H1 (cell line): ENCODE results near the gene CELF2. TPM values are rescaled to one million over a fixed set of nuclear protein-coding genes. Genes with fewer than 3 reads are reported as not detected.

Source experiments
- CTCF ChIA-PET: fragments of 300-600 bp; sonication (Branson Sonifier 250); formaldehyde crosslinking; loops from one replicate; lab custom pipeline; 2021; ENCODE audit not compliant: partially characterized antibody; lab: Charles Lee
- POLR2A ChIA-PET: fragments of 300-600 bp; sonication (Branson Sonifier 250); formaldehyde crosslinking; loops from one replicate; lab custom pipeline; 2021; ENCODE audit warnings: inconsistent platforms; ENCODE audit not compliant: partially characterized antibody; lab: Charles Lee
- DNase-seq, 2 experiments: peaks; one replicate each; pipeline versions ENCODE4 v3.0.0 to v3.0.0-alpha.2; 2010 to 2022; ENCODE audit warnings: low spot score in 2 of 2, low read depth in 1 of 2, mixed read lengths in 1 of 2
- FAIRE-seq: peaks from 2 replicates; lab custom pipeline; 2011; peaks lifted over from hg19 to GRCh38; lab: Jason Lieb, UNC
- H2AFZ ChIP-seq: 2 replicates; pipeline ENCODE4 v1.8.1; 2012; ENCODE audit warnings: low read length, inconsistent platforms
- H2AK5ac ChIP-seq: 2 replicates; pipeline ENCODE4 v1.6.1; 2013; ENCODE audit warnings: low read depth, low read length
- H2BK120ac ChIP-seq: replicated peaks from 2 replicates; pipeline ENCODE3; 2013; ENCODE audit warnings: low read depth, low read length, inconsistent platforms
- H2BK12ac ChIP-seq: 2 replicates; pipeline ENCODE4 v1.6.1; 2013; ENCODE audit warnings: low read depth, low read length
- H2BK15ac ChIP-seq: 2 replicates; pipeline ENCODE4 v1.6.1; 2013; ENCODE audit warnings: low read length
- H2BK20ac ChIP-seq: 2 replicates; pipeline ENCODE4 v1.6.1; 2013; ENCODE audit warnings: low read length
- H2BK5ac ChIP-seq: 2 replicates; pipeline ENCODE4 v1.6.1; 2013; ENCODE audit warnings: low read depth, low read length
- H3K14ac ChIP-seq: 2 replicates; pipeline ENCODE4 v1.6.1; 2013; ENCODE audit warnings: inconsistent platforms; ENCODE audit not compliant: insufficient read length
- H3K18ac ChIP-seq: 2 replicates; pipeline ENCODE4 v1.6.1; 2013; ENCODE audit warnings: low read length; ENCODE audit errors: extremely low read depth
- H3K23ac ChIP-seq: 2 replicates; pipeline ENCODE4 v1.6.1; 2013; ENCODE audit warnings: inconsistent platforms; ENCODE audit not compliant: insufficient read length
- H3K23me2 ChIP-seq: 2 replicates; pipeline ENCODE4 v1.6.1; 2013; ENCODE audit warnings: low read depth, low read length
- H3K27ac ChIP-seq: 2 replicates; pipeline ENCODE4 v1.6.1; 2011; ENCODE audit warnings: low read depth, low read length, inconsistent platforms
- H3K27me3 ChIP-seq, 4 experiments: replicated peaks in 1 of 4; 1 replicate in 1 of 4; 2 replicates in 3 of 4; pipeline versions ENCODE4 v1.6.1 to v1.8.1; 2011 to 2013; ENCODE audit warnings: low read length in 3 of 4, mild to moderate bottlenecking in 3 of 4, inconsistent platforms in 2 of 4, mixed read lengths in 2 of 4, moderate library complexity in 1 of 4; ENCODE audit not compliant: control insufficient read depth in 3 of 4, insufficient read depth in 3 of 4; ENCODE audit errors: extremely low read depth in 1 of 4
- H3K36me3 ChIP-seq, 4 experiments: 2 replicates each; pipeline versions ENCODE4 v1.6.1 to v1.8.1; 2011 to 2013; ENCODE audit warnings: mild to moderate bottlenecking in 4 of 4, low read length in 3 of 4, moderate library complexity in 2 of 4, control low read depth in 1 of 4, inconsistent platforms in 1 of 4; ENCODE audit not compliant: insufficient read depth in 4 of 4, control insufficient read depth in 2 of 4
- H3K4ac ChIP-seq: replicated peaks from 2 replicates; pipeline ENCODE3; 2013; ENCODE audit warnings: low read length, low read depth, mixed read lengths, inconsistent platforms; ENCODE audit not compliant: insufficient read length
- H3K4me1 ChIP-seq, 4 experiments: replicated peaks in 1 of 4; 1 replicate in 1 of 4; 2 replicates in 3 of 4; pipeline versions ENCODE4 v1.6.1 to v1.8.1; 2011 to 2013; ENCODE audit warnings: low read length in 3 of 4, inconsistent platforms in 2 of 4, mixed read lengths in 1 of 4; ENCODE audit not compliant: insufficient read depth in 4 of 4, control insufficient read depth in 3 of 4
- H3K4me2 ChIP-seq, 2 experiments: 2 replicates each; pipeline versions ENCODE4 v1.6.1 to v1.8.1; 2011 to 2013; ENCODE audit warnings: low read depth in 2 of 2, low read length in 2 of 2, control low read depth in 1 of 2, inconsistent platforms in 1 of 2, mild to moderate bottlenecking in 1 of 2; ENCODE audit not compliant: insufficient read depth in 1 of 2
- H3K4me3 ChIP-seq, 4 experiments: fragments of 200-600, 300-600 bp in 1 of 4; sonication (generic), shearing (Covaris generic), sonication (Bioruptor Twin) in 1 of 4; 2 replicates each; pipeline versions ENCODE4 v1.5.1 to v1.8.1; 2011 to 2016; ENCODE audit warnings: low read length in 4 of 4, low read depth in 3 of 4, control low read depth in 2 of 4, inconsistent platforms in 2 of 4, mild to moderate bottlenecking in 2 of 4, mixed read lengths in 1 of 4, moderate library complexity in 1 of 4; ENCODE audit not compliant: insufficient read depth in 2 of 4; ENCODE audit errors: extremely low read depth in 1 of 4
- H3K56ac ChIP-seq: replicated peaks from 2 replicates; pipeline ENCODE3; 2013; ENCODE audit warnings: low read depth, mild to moderate bottlenecking, mixed read lengths, low read length, inconsistent platforms; ENCODE audit not compliant: insufficient read length
- H3K79me1 ChIP-seq: 2 replicates; pipeline ENCODE4 v1.6.1; 2013; ENCODE audit warnings: low read depth, low read length, control low read depth
- H3K79me2 ChIP-seq, 2 experiments: 2 replicates each; pipeline versions ENCODE4 v1.6.1 to v1.8.1; 2012 to 2013; ENCODE audit warnings: low read length in 2 of 2, mild to moderate bottlenecking in 2 of 2, inconsistent platforms in 1 of 2; ENCODE audit not compliant: insufficient read depth in 2 of 2, control insufficient read depth in 1 of 2
- H3K9ac ChIP-seq, 4 experiments: replicated peaks in 1 of 4; 1 replicate in 1 of 4; 2 replicates in 3 of 4; pipeline versions ENCODE4 v1.6.1 to v1.8.1; 2011 to 2013; ENCODE audit warnings: low read depth in 3 of 4, low read length in 3 of 4, control low read depth in 2 of 4, mild to moderate bottlenecking in 2 of 4, moderate library complexity in 2 of 4, inconsistent platforms in 1 of 4; ENCODE audit errors: extremely low read depth in 1 of 4
- H3K9me3 ChIP-seq, 2 experiments: 2 replicates each; pipeline versions ENCODE4 v1.6.1 to v1.8.1; 2012 to 2013; ENCODE audit warnings: mild to moderate bottlenecking in 2 of 2, moderate library complexity in 2 of 2, control low read depth in 1 of 2, inconsistent platforms in 1 of 2, low read depth in 1 of 2, low read length in 1 of 2, mixed read lengths in 1 of 2; ENCODE audit not compliant: insufficient read depth in 2 of 2
- H4K20me1 ChIP-seq, 2 experiments: replicated peaks in 1 of 2; 2 replicates each; pipeline versions ENCODE3 to v1.8.1; 2011 to 2013; ENCODE audit warnings: inconsistent platforms in 2 of 2, low read length in 2 of 2, mild to moderate bottlenecking in 1 of 2; ENCODE audit not compliant: insufficient read depth in 2 of 2, control insufficient read depth in 1 of 2
- H4K5ac ChIP-seq: 2 replicates; pipeline ENCODE4 v1.6.1; 2013; ENCODE audit warnings: low read length, low read depth, mixed read lengths, inconsistent platforms; ENCODE audit not compliant: insufficient read length
- H4K8ac ChIP-seq: 2 replicates; pipeline ENCODE4 v1.8.0; 2013; ENCODE audit warnings: mild to moderate bottlenecking, moderate library complexity, low read length, inconsistent platforms; ENCODE audit not compliant: insufficient read depth; ENCODE audit errors: extremely low read depth
- H4K91ac ChIP-seq: replicated peaks from 2 replicates; pipeline ENCODE3; 2013; ENCODE audit warnings: low read length, mixed read lengths, inconsistent platforms; ENCODE audit not compliant: insufficient read length
- JUND ChIP-seq: IDR thresholded peaks from 2 replicates; pipeline ENCODE4 v1.6.1; 2011; ENCODE audit warnings: mild to moderate bottlenecking, improper control_type of control experiment, low read length
- KDM1A ChIP-seq: fragments of 200-600, 300-600 bp; sonication (generic); IDR thresholded peaks from 2 replicates; pipeline ENCODE4 v1.7.1; 2016; ENCODE audit warnings: mild to moderate bottlenecking, low read length, borderline replicate concordance
- MAFK ChIP-seq: IDR thresholded peaks from 2 replicates; pipeline ENCODE4 v1.6.1; 2012; ENCODE audit warnings: low read depth, mild to moderate bottlenecking, improper control_type of control experiment, low read length
- SRF ChIP-seq: IDR thresholded peaks from 2 replicates; pipeline ENCODE4 v1.6.1; 2011; ENCODE audit warnings: mild to moderate bottlenecking, low read depth, low read length, moderate library complexity
- WGBS, 2 experiments: shearing (Covaris generic) in 1 of 2; methylation state at CpG; one replicate each; pipeline versions ENCODE4 v1.1.6 to v1.1.7; 2013 to 2015; ENCODE audit warnings: low lambda C conversion rate in 2 of 2, mixed read lengths in 2 of 2, inconsistent platforms in 1 of 2, low coverage in 1 of 2, missing lambda C conversion rate in 1 of 2; ENCODE audit not compliant: insufficient replicate concordance in 2 of 2, insufficient coverage in 1 of 2, insufficient read length in 1 of 2; ENCODE audit errors: extremely low coverage in 1 of 2, missing lambda C conversion rate in 1 of 2; 5-methylcytosine and 5-hydroxymethylcytosine counted together
- polyA plus RNA-seq, 7 experiments: library from polyadenylated mRNA; depleted of rRNA in 3 of 7; stranded (reverse) in 5 of 7; unstranded in 2 of 7; fragments of >200 nt in 5 of 7; fragments of 200-250 nt in 2 of 7; gene quantifications; 1 replicate in 5 of 7; 2 replicates in 1 of 7; 4 replicates in 1 of 7; pipeline versions ENCODE4 v1.2.1 to v1.2.3, GENCODE V29; 2011 to 2013; ENCODE audit warnings: missing spikeins in 2 of 7, mixed read lengths in 2 of 7
- total RNA-seq: library from RNA; stranded (reverse); fragmentation: NEBNext Ultra II Directional; extraction: Animal tissue kit (Norgen Biotek cat#: 25700); gene quantifications from 2 replicates; pipeline ENCODE4 v1.2.1, GENCODE V29; 2021

The CELF2 gene
- total and polyA plus RNA-seq, 2 of the 8 experiments (the other 6 are each of a cell fraction or from before 2014, with no cell fraction given): 18.3 to 22.7 TPM

DNA sequence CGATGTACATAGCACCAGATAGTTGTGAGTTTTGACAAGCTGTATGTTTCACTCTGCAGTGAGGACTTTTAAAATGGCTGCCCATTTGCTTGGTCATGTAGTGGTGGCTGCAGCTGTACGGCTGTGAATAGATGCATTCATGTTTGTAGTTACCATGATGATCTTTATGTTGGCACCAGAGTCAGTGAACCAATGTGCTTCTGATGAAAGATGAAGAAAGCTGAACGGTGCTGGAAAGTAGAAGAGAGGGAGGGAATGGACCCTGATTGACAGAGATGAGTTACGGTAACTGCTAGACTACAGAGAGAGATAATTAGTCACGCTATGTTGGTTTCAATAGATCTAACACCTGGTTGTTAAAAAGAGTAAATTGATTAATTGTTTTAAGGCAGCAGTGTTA lies 256.8 kb downstream of the CELF2 start:
- Histone ChIP-seq H3K4me1 (peaks cover 0 to 6% (median 1%) of the 10 kb centered on the region in 4 experiments; a peak in 2 of 7 replicates), H2AK5ac (no peak overlapping the region), H3K36me3 (no peaks in the 10 kb centered on the region), H3K9me3 (no peaks in the 10 kb centered on the region), H4K91ac (no peak overlapping the region), H3K27ac (no peak overlapping the region), H3K4ac (no peak overlapping the region), H3K79me2 (no peaks in the 10 kb centered on the region), H2BK15ac (no peak overlapping the region), H4K5ac (no peak overlapping the region), H3K27me3 (no peaks in the 10 kb centered on the region), H3K56ac (no peak overlapping the region), H2BK120ac (no peak overlapping the region), H3K79me1 (no peaks in the 10 kb centered on the region), H2BK12ac (no peak overlapping the region), H2BK5ac (no peak overlapping the region), H3K9ac (no peak overlapping the region), H4K20me1 (no peaks in the 10 kb centered on the region), H3K18ac (no peak overlapping the region), H4K8ac (no peak overlapping the region), H3K14ac (no peak overlapping the region), H2BK20ac (0 out of 2 replicates have a peak overlapping the region, but pooled peaks have one; percentile 6), H3K4me3 (no peak overlapping the region), H2AFZ (no peak overlapping the region), H3K23ac (no peak overlapping the region), H3K23me2 (no peaks in the 10 kb centered on the region), H3K4me2 (no peak overlapping the region)
- FAIRE-seq (no peak), DNase-seq (no peak)
- TF ChIP-seq SRF: no peak
- no peak for TF ChIP-seq MAFK
- TF ChIP-seq KDM1A: no peak
- TF ChIP-seq JUND: no peak
- ChIA-PET CTCF (interaction anchor here (0.6 to 1.4 kb wide), 4 partner anchors 162 to 223 kb away, joined by 3 to 6 read pairs (median 4); no protein-coding TSS in a partner anchor), POLR2A (no interaction called here)
- 93% methylated on average over 5 of the region's 5 CpGs; no CpG with 5 or more reads in 1 of the 2 experiments for WGBS, 2 experiments
